ENCODE results near the gene GPC6.
A peak's percentile ranks its signal among the peaks of the same experiment; 100 is the strongest.

The GPC6 gene

GRCh38 chr13:94009701-94010100 lies 783.1 kb downstream of the GPC6 start:
- DNase-seq, result no peak

- no peak for DNase-seq
Measured at GRCh38 chr13:94014461-94014860, 787.9 kb downstream of the GPC6 start.

GRCh38 chr13:94020426-94020825 lies 793.8 kb downstream of the GPC6 start:
- no peak for DNase-seq

- no peak for DNase-seq
Measured at GRCh38 chr13:94020833-94021232, 794.2 kb downstream of the GPC6 start.

GRCh38 chr13:94028234-94028633 lies 801.6 kb downstream of the GPC6 start:
- DNase-seq, result no peak

GRCh38 chr13:94028650-94029049 lies 802.0 kb downstream of the GPC6 start:
- peak; percentile 96 for DNase-seq

- peak; percentile 42 for DNase-seq
Measured at GRCh38 chr13:94030415-94031119, 804.0 kb downstream of the GPC6 start.

GRCh38 chr13:94031609-94032008 lies 805.0 kb downstream of the GPC6 start:
- DNase-seq, result no peak

- no peak for DNase-seq
Measured at GRCh38 chr13:94033098-94033497, 806.5 kb downstream of the GPC6 start.

- no peak for DNase-seq
Measured at GRCh38 chr13:94033830-94034642, 807.4 kb downstream of the GPC6 start.

GRCh38 chr13:94050039-94050438 lies 823.4 kb downstream of the GPC6 start:
- no peak for DNase-seq

GRCh38 chr13:94050686-94051085 lies 824.1 kb downstream of the GPC6 start:
- no peak for DNase-seq

- no peak for DNase-seq
Measured at GRCh38 chr13:94053986-94054593, 827.5 kb downstream of the GPC6 start.

- no peak for DNase-seq
Measured at GRCh38 chr13:94056362-94056990, 829.9 kb downstream of the GPC6 start.

- DNase-seq, result no peak
Measured at GRCh38 chr13:94057618-94058186, 831.1 kb downstream of the GPC6 start.

- DNase-seq, result no peak
Measured at GRCh38 chr13:94058821-94059360, 832.3 kb downstream of the GPC6 start.

- no peak for DNase-seq
Measured at GRCh38 chr13:94061301-94061700, 834.7 kb downstream of the GPC6 start.

GRCh38 chr13:94063096-94063495 lies 836.5 kb downstream of the GPC6 start:
- no peak for DNase-seq

- DNase-seq, result no peak
Measured at GRCh38 chr13:94063848-94064247, 837.2 kb downstream of the GPC6 start.

GRCh38 chr13:94065741-94066140 lies 839.1 kb downstream of the GPC6 start:
- no peak for DNase-seq

- DNase-seq, result peak; percentile 77
Measured at GRCh38 chr13:94073007-94073744, 846.6 kb downstream of the GPC6 start.

GRCh38 chr13:94079876-94080275 lies 853.3 kb downstream of the GPC6 start:
- DNase-seq, result no peak

Measured in NCI-H526 treated with DMSO at 0.1 percent for 48 hours (cell line).